GM18870 (cell line): ENCODE measurements around the gene SCLY.
"Not testable (repeated sequence)": the region's sequence is repeated elsewhere in the genome, so short reads cannot be mapped to it uniquely, and the experiment has no call there.

Source experiments
- ATAC-seq: cut with Tn5 transposase; IDR thresholded peaks from one replicate; pipeline ENCODE4 v1.9.1; 2021; ENCODE audit warnings: moderate library complexity; ENCODE audit not compliant: unreplicated experiment

The SCLY gene

DNA sequence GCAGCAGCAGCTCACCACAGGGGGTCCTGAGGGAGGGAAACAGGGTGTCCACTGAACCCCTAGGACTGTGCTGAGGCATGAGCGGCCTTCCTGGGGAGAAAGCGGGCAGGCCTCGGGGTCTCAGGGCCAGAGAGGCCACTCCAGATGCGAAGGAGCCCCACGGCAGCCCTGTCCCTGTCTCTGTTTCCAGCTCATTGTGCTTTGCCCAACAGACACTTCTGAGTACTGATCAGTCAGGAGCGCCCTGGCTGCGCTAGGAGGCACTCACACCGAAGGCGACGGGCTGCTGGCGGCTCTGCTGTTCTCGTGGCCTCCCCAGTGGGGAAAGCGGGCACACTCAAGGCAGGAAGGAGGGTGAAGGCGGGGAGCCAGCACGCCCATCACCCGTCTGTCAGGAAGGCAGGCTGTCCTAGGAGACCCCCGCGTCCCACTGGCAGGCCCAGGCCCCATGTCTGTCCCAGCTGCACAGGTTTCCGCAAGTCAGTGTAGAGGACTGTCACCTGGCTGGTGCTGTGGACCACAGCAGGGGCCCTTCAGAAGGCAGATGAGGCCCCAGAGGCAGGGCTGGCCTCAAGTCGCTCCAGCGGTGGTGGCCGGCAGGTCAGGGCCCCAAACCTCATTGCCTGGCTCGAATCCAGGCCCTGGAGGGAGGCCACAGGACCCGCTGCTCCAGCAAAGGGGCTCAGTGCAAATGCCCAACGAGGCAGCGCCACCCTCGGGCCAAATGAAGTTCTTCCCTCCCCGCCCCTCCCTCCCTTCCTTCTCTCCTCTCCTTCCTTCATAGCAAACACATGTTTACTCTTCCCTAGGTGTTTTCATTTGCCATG, 46.1 kb downstream of the SCLY start:
- ATAC-seq = no peak

DNA sequence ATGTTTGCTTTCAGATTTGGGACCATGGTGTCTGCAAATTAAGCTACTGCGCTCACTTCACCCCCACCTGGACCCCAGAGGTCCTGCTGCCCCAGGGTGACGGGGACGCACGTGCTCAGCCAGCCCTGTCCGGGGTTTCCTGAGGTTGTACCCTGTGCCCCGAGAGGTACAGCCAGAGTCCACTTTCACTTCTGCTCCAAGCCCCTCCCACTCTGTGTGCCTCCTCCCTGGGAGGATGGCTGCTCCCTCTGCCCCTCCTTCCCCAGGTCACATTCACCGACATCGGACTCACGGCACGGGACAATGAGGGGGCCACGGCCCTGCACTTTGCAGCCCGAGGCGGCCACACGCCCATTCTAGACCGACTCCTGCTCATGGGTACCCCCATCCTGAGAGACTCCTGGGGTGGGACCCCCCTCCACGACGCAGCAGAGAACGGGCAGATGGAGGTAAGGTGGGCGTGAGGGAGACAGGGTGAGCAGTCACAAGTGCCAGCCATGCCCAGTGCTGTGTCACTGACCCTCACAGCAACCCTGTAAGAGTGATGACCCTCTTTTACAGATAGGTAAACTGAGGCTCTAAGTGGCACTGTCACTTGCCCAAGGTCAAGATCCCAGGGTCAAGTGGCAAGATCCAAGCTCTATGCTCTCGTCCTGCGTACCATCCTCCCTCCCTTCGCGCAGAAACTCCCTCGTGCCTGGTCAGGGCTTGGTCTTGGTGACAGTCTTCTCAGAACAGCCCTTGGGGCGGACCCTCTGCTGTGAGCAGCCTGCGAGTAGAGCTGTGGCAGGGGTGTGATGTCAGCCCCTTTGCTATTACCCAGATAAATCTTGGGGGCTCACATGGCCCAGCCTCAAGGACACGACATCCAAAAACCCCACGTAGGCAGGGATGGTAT, 47.0 kb downstream of the SCLY start:
- peak; percentile 43 for ATAC-seq

DNA sequence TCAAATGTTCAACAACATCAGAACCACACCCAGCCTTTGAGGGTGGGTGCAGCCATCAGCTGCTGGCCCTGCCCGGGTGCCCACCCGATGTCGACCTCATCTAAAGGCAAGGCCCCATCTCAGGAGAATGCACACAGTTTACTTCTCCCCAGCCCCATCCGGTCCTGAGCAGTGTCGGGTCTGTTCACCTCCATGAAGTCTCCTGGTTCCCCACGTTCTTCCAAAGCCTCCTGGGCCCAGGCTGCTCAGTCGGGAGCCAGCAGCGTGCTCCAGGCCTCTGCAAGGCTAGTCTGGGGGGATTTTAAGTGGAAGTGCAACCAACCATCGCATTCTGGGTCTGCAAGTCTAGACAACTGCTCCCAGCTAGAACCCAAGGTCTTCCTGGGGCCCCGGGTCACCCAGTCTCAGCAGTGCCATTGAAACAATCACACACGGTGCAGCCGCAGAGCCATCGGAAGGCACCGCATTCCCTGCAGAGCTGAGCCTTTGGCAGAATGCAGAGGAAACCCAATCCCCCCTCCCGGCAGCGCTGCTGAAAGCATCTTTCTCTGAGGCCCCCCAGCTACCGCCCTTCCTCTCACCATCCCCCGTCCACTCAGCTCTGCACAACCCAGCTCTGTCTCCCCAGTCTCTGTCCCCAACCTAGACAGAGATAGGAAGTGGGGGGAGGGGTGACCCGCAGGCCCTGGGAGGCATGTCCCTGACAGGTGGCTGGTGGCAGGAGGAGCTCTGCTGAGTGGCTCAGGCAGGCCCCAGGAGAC, 47.8 kb downstream of the SCLY start:
- ATAC-seq = peak; percentile 66

DNA sequence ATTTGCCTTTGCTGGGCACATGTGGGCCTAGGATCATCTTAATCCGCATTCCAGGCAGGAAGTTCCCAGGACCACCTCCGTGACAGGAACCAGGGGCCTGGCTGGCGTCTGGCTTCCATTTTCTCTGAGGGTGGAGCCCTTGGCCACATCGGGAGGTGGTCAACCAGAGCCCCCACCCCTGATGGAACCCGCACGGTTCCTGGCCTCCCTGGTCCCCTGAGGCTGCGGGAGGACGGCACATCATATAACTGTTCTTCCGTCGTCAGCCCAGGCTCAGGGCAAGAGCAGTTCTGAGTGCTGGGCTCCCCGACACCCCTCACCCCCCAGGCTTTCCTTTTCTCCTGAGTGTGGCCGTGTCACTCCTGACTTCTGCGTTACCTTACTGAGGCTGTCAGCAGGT, 52.8 kb downstream of the SCLY start:
- no peak for ATAC-seq

DNA sequence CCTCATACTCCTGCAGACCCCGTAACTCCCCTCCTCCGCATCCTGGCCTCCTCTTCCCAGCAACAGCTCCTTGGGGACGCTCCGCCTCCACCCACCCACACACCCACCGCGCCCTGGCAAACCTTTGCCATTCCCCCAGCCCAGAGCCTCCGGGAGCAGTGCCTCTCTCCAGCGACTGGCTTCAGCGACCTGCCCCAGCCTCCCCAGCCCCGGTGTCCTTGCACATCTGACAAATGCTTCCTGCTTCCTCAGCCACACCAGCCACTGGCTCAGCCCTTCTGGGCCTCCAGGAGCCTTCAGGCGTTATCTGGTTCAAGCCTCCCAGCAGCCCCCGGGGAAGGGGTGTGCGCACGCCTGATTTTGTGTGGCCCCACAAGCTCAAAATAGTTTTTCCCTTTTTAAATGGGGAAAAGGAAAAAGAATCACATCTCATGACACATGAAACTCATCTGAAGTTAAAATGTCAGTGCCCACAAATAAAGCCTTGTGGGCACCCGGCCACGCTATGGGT, 53.6 kb downstream of the SCLY start:
- no peak for ATAC-seq

DNA sequence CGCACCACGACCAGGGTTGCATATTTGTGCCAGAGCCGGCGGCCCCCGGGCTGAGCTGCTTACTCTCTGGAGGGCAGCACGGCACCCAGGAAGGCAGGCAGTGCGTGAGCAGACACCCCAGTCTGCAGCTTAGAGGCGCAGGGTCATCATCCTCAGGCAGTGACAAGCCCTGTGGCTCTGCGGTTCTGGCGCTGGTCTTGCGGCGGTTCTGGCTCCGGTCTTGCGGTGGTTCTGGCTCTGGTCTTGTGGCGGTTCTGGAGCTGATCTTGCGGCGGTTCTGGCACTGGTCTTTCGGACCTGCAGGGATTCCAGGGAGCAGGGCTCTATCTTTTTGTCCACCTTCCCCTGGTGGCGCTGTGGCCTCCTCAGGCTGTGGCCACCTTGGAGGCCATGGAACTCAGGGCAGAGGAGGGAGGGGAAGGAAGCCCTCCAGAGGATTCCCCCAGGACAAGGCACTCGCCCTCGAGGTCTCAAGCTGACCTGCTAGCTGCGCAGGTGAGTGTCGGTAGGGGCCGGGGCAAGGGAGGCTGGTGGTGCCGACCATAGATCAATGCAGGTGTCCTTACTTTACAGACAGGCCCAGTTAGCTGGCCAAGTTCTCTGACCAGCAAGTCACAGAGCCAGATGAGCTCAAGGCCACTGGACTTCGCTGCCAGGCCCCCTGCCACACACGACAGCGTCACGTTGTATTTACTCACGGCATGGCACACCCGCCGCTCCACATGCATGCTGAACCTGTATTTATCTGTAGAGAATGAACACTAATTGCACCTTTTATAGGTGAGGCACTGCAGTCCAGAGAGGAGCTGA, 54.3 kb downstream of the SCLY start:
- ATAC-seq = no peak

DNA sequence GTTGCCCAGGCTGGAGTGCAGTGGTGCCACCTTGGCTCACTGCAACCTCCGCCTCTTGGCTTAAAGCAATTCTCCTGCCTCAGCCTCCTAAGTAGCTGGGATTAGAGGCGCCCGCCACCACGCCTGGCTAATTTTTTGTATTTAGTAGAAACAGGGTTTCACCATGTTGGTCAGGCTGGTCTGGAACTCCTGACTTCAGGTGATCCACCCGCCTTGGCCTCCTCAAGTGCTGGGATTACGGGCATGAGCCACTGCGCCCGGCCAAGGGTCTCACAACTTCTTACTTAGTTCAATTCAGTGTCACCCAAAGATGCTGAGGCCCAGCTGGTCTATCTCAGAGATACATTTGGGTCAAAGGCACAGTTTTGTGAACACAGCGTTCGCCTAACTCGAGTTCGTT, 54.9 kb downstream of the SCLY start:
- not testable (repeated sequence) for ATAC-seq

DNA sequence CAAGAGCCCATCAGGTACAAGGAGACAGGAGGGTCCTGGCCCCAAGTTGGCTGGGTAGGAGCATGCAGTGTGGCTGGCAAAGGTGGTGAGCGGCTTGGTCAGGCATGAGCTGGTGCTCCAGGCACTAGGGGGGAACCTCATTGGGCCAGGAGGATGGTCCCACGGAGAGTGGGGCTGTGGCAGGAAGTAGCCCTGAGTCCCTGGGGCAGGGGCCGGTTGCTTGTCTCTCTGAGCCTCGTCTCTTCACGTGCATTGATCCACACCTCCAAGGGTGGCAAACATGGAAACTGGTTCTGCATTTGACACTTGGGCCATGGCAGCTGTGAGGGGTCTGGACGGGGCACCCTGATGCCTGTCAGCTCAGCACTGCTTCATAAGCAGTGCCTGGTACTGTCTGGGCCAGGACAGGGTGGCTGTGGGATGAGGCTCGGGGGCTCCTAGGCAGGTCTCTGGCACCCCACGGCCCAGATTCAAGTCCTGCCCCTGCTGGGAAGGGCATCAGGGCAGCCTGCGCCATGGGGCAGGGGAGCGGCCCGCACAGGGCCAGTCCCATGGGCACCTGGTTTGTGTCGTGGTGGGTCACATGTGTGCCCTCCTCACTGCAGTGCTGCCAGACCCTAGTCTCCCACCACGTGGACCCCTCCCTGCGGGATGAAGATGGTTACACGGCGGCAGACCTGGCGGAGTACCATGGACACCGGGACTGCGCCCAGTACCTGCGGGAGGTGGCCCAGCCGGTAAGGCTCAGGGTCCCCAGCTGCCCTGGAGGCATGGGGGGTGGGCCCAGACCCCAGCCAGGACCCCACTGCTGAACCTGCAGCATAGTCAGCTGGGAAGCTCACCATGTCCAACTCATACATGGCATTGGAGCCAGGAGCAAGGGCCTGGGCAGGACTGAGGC, 55.7 kb downstream of the SCLY start:
- ATAC-seq = no peak

DNA sequence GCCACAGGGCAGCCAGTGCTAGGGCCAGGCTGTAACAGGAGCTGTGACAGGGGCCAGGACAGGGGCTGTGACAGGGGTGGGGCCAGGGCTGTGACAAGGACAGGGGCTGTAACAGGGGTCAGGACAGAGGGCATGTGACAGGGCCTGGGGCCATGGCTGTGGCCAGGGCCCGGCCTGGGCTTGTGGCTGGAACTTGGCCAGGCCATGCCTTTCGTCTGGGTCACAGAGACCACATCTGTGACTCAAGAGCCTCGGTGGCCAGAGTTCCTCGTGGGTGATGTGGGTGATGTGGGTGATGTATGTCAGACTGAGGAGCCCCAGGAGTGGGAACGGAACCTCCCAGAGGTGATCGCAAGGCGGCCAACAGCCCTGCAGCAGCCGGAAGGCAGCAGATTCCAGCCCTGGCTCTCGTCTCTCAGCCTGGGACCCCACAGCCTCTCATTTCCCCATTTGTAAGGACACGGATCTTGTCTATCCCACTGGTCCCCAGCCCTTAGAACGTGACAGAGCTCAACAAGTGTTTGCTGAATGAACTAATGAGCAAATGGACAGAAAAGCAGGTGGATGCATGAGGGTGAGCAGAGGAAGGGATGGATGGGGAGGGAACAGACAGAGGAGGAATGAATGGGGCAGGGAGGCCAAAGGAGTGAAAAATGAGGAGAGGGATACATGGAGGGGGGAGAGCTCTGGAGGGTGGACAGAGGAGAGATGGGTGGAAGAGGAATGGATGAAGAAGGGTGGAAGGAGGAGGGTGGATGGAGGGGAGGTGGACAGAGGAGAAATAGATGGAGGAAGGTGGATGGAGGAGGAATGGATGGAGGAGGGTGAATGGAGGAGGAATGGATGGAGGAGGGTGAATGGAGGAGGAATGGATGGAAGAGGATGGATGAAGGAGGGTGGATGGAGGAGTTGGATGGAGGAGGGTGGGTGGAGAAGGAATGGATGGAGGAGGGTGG, 56.7 kb downstream of the SCLY start:
- no peak for ATAC-seq

DNA sequence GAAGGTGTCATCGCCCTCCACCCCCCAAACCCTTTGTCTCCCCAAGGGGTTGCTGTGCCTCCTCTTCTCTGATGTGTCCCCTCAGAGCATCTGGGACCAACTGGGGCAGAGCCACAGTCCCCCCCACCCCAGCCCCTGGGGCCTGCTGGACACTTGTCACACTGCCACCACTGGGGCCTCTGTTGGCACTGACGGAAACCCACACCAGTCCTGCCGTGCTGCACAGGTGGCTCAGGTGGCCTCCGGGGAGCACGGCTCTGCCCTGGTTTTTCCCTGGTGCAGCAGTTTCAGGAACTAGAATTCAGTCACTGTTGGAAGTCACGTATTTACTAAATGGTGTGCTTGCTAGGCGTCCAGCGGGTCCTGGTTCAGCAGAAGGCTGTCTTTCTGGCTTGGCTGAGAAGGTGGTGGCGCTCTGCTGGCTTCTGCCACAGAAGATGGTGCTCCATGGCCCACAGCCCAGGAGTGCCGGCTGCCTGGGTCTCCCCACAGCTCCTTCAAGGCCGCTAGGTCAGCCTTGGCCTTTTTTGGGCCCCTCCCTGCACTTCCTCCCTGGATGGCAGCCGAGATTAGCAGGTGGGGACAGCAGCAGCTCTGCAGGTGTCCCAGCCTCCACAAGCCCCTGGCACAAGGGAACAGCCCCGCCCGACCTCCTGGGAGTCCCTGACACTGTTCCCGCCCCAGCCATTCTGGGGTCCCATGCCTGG, 59.1 kb downstream of the SCLY start:
- ATAC-seq = no peak

DNA sequence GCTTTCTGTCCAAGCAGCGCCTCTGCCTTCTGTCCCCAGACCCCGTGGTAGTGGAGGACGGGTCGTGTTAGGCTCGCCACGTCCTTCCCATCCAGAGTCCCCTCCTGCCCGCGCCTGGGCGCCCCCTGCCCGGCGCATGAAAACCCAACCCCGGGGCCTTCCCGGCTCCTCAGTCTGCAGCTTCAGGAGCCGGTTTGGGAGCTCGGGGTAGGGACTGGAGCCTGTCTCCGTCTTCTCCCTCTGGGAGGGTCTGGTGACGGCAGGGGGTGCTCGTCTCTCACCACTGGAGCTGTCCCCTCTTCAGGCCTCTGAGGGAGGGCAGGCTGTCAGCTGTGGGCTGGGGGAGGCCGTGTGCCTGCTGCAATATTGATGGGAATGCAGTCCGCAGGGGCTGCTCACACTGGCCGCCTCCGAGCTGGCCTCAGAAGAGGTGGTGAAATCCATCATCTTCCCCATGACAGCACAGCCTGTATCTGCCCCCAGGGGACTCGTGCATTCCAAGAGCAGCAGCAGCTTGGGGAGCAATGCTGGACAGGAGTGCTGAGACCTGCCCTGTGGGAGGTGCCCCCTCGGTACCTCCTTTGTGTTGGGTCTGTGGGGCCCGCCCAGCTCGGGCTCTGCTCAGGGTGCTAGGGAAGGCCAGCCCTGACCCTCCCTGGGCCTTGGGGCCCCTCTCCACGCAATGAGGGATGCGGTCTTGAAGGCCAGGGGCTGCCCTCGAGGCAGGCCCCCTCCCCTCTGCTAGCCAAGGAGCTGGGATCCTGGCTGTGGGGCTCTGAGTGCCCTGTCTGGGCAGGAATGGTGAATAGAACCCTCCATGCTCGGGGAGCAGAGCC, 59.9 kb downstream of the SCLY start:
- no peak for ATAC-seq

DNA sequence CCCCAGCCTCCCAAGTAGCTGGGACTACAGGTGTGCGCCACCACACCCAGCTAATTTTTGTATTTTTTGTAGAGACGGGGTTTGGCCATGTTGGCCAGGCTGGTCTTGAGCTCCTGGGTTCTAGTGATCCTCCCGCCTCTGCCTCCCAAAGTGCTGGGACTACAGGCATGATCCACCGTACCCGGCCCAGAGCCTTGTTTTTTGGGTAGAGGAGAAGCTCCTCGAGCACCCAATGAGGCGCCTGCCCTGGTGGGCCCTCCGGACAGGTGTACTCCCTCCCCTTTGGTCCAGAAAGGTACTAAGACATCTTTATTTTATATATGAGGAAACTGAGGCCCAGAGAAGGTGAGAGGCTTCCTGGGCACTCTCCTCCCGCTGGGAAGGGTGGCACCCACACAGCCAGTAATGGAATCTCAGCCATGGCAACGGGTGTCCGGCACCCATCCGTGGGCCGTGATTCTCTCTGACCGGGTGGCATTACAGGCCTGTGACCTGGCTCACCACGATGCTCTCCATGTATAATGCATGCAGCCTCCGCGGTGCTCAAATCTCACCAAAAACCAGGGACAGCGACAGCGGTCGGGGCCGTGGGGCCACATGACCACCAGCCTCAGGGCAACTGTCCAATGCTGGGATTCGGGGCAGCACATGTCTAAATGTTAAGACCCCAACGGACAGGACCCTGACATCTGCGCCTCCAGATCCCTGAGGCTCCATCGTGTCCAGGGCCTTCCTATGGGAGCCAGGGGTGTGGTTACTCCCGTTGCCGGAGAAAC, 60.9 kb downstream of the SCLY start:
- no peak for ATAC-seq

DNA sequence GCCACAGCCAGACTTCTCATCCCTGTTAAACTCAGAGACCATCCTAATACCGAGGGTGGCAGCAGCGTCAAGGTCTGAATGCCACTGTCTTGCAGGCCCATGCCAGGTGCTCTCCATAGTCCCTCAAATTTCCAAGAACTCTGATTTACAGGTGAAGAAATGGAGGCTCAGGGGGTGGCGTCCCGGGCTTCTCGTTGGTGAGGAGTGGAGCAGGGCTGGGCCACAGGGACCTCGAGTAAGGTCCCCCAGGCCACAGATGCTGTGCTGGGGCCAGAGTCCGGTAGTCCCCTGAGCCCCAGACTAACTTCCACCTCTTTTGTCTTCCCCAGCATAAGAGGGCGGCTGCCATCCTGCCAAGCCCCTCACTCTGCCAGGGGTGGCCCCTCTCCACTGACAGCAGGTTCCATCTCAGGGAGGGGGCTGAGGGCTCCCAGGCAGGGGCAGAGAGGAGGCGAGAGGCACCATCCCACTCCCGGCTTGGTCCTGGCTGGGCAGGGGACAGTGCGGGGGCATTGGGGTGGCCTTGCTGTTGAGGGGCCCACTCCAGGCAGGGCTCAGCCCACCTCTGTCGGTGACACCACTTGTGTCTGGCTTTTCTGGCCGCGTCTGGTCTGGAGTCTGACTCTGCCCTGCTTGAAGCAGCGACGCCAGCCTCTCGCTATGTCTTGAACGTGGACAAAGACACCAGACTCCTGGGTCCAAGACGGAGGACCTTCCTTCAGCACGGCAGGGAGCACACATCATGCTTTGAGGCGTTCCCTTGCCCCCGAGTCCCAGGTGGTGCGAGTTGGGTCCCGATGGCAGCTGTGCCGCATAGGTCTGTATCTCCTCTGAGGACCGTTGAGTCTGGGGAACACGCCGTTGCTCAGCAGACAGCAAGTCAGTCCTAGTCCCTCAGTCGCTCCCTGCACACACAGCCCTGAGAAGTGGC, 61.8 kb downstream of the SCLY start:
- ATAC-seq = no peak

DNA sequence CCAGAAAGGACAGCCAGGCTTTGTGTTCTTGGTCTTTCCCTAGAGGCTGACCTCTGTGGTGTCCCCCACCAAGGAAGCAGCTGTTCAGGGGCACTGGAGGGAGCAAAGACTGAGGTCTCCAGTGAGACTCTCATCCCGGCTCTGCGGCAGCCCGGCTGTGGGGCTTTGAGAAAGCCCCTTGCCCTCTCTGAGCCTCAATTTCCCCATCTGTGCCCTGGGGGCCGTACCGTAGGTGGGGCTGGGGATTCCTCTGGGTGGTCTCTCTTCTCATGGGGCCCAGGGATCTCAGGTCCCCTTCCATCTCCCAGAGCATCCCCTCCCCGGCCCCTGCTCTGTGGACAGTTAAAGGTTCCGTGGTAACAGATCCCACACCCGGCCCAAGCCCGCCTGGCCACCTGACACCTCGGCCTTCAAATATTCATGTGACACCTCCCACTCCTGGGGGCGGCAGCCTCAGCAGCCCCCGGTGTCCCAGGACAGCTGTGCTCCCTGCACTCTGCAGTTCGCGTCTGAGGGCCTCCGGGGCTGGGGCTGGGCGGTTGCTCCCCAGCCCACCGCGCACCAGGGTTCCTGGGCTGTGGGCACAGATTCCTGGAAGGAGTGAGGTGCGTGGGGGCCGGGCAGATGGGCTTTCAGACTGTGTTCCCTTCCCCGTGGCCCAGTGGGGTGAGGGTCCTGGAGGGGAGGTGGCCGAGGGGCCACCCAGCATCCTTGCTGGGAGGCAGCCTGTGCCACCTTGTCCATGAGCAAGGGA, 62.6 kb downstream of the SCLY start:
- ATAC-seq = no peak
